Measurements from ENCODE around the gene OR2A2. TPM values are rescaled to one million over a fixed set of nuclear protein-coding genes. Genes with fewer than 3 reads are reported as not detected.

OR2A2 gene
- total RNA-seq: not detected

DNA sequence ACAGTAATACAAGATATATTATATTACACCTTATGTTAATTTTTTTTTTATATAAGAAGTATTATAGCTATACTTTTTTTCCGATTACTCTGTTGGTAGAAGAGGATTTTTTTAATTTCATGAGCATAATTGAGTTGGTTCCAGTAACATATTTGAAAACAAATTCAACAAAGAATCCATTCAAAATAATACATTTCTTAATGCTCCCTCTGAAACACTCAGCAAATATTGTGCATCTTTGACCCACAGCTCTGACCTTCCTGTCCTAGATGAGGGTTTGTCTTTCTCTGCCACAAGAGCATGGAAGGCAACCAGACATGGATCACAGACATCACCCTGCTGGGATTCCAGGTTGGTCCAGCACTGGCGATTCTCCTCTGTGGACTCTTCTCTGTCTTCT is at the start of gene OR2A2:
Gene OR2A2 (plus strand): TSS at position 301 of the 400 bp plus-strand sequence. CDS start 0 bp downstream, at position 301.
- WGBS, 2 donors: 93 to 100% methylated on average over 2 of the region's 2 CpGs
- Histone ChIP-seq H3K27me3 (no peaks in the 10 kb centered on the region), H3K27ac (no peak within 1 kb of the TSS), H3K4me1 (no peaks in the 10 kb centered on the region), H3K36me3 (no peaks in the 10 kb centered on the region), H3K9me3 (no peaks in the 10 kb centered on the region), H3K4me3 (no peak within 1 kb of the TSS)
- DNase-seq (no peak), ATAC-seq (ENCODE audit: low FRiP score in 2 of 2) (no peak)
- TF ChIP-seq POLR2A (IDR thresholded peaks at IDR 0.05): no peak
- TF ChIP-seq POLR2AphosphoS5 (IDR thresholded peaks at IDR 0.05): no peak
- no peak for TF ChIP-seq CTCF (IDR thresholded peaks at IDR 0.05)
- TF ChIP-seq EP300 (IDR thresholded peaks at IDR 0.05): no peak

DNA sequence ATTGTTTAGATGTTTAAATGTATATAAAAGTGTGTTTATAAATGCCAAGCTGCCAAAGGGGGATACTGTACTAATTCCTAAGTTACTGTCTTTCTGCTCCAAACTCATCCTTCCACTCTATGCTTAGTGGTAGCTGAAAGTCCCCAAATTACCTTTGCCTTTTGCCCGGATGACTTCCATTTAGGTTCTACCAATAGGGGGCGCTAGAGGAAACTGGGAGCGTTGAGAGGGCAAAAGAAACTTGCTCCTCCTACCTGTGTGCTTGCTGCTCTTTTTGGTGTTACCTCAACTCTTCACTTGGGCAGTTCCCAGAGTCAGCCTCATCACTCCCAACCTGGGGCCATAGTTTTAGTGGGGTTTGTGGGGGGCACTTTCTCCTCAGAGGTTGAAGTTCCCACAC is 45.7 kb upstream of the OR2A2 start:
- Histone ChIP-seq H3K4me3 (no peak overlapping the region), H3K9me3 (no peaks in the 10 kb centered on the region), H3K36me3 (no peaks in the 10 kb centered on the region), H3K4me1 (no peaks in the 10 kb centered on the region), H3K27ac (no peak overlapping the region), H3K27me3 (no peaks in the 10 kb centered on the region)
- DNase-seq (no peak), ATAC-seq (ENCODE audit: low FRiP score in 2 of 2) (no peak)
- WGBS, 2 donors: 35 to 43% methylated on average over 3 of the region's 3 CpGs
- TF ChIP-seq CTCF (IDR thresholded peaks at IDR 0.05) (no peak), EP300 (IDR thresholded peaks at IDR 0.05) (no peak), POLR2AphosphoS5 (IDR thresholded peaks at IDR 0.05) (no peak), POLR2A (IDR thresholded peaks at IDR 0.05) (no peak)

- H3K4me3 ChIP-seq: no peak within 1 kb of the TSS
- no peaks in the 10 kb centered on the region for H3K4me1 ChIP-seq
- no peaks in the 10 kb centered on the region for H3K9me3 ChIP-seq
- DNase-seq (no peak), ATAC-seq (ENCODE audit: low FRiP score in 2 of 2) (no peak)
- 71 to 88% methylated on average over 1 of the region's 1 CpG for WGBS, 2 donors
- no peak for TF ChIP-seq POLR2AphosphoS5 (IDR thresholded peaks at IDR 0.05)
- TF ChIP-seq EP300 (IDR thresholded peaks at IDR 0.05): no peak
- TF ChIP-seq POLR2A (IDR thresholded peaks at IDR 0.05): no peak
- TF ChIP-seq CTCF (IDR thresholded peaks at IDR 0.05): no peak
- H3K27ac ChIP-seq: no peak within 1 kb of the TSS
- no peaks in the 10 kb centered on the region for H3K27me3 ChIP-seq
- H3K36me3 ChIP-seq: no peaks in the 10 kb centered on the region
These were observed 39.9 kb upstream of the OR2A2 start, which contains the start of gene OR2A25 for GRCh38 chr7:144069511-144069910. Gene OR2A25 (plus strand): TSS chr7:144069811. CDS start chr7:144074220, 4,409 bp downstream.

DNA sequence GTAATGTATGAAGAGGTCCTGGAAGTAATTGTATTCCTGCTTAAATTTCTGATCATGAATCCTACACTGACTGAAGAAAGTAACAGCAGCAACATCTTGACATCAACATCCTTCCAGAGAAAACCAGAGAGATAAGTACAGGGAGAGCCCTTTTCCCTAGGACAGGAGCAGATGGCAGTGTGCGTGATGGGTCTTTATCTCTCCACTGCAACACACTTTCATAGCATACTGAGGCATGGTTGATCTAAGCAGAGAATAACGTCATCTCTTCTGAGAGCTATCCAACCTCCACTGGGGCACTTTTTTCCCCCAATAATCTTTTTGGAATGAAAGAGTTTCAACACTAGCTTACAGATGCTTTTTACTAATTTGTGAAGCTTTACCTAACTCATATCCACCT is 39.4 kb upstream of the OR2A2 start:
- TF ChIP-seq EP300 (IDR thresholded peaks at IDR 0.05) (no peak), POLR2AphosphoS5 (IDR thresholded peaks at IDR 0.05) (no peak), CTCF (IDR thresholded peaks at IDR 0.05) (no peak), POLR2A (IDR thresholded peaks at IDR 0.05) (no peak)
- ATAC-seq (ENCODE audit: low FRiP score in 2 of 2): no peak

DNA sequence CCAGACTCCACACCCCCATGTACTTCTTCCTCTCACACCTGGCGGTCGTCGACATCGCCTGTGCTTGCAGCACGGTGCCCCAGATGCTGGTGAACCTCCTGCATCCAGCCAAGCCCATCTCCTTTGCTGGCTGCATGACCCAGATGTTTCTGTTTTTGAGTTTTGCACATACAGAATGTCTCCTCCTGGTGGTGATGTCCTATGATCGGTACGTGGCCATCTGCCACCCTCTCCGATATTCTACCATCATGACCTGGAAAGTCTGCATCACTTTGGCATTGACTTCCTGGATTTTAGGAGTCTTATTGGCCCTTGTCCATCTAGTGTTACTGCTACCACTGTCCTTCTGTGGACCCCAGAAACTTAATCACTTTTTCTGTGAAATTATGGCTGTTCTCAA is 35.0 kb upstream of the OR2A2 start:
- Histone ChIP-seq H3K4me1 (no peaks in the 10 kb centered on the region), H3K27ac (no peak overlapping the region), H3K27me3 (no peaks in the 10 kb centered on the region), H3K4me3 (no peak overlapping the region), H3K9me3 (no peaks in the 10 kb centered on the region), H3K36me3 (no peaks in the 10 kb centered on the region)
- no peak for TF ChIP-seq POLR2A (IDR thresholded peaks at IDR 0.05)
- TF ChIP-seq EP300 (IDR thresholded peaks at IDR 0.05): no peak
- TF ChIP-seq CTCF (IDR thresholded peaks at IDR 0.05): no peak
- TF ChIP-seq POLR2AphosphoS5 (IDR thresholded peaks at IDR 0.05): no peak
- DNase-seq: peak in 1 of 2 donors; percentile 40
- WGBS, 2 donors: 91 to 96% methylated on average over 8 of the region's 8 CpGs
- ATAC-seq (ENCODE audit: low FRiP score in 2 of 2): no peak

More for the DNA sequence above, 39.4 kb upstream of the OR2A2 start:
- no peaks in the 10 kb centered on the region for H3K36me3 ChIP-seq
- H3K4me1 ChIP-seq: no peaks in the 10 kb centered on the region
- no peak overlapping the region for H3K27ac ChIP-seq
- H3K9me3 ChIP-seq: no peaks in the 10 kb centered on the region
- no peaks in the 10 kb centered on the region for H3K27me3 ChIP-seq
- H3K4me3 ChIP-seq: no peak overlapping the region
- WGBS, 2 donors: 76 to 87% methylated on average over 2 of the region's 2 CpGs
- DNase-seq: no peak

Data from upper lobe of left lung (tissue), 6 donors.